ENCODE data around the gene S1PR3. TPM values are rescaled to one million over a fixed set of nuclear protein-coding genes. Genes with fewer than 3 reads are reported as not detected.

The S1PR3 gene
- polyA plus RNA-seq, 4 donors = 0.22 to 6.1 (median 3.3) TPM

DNA sequence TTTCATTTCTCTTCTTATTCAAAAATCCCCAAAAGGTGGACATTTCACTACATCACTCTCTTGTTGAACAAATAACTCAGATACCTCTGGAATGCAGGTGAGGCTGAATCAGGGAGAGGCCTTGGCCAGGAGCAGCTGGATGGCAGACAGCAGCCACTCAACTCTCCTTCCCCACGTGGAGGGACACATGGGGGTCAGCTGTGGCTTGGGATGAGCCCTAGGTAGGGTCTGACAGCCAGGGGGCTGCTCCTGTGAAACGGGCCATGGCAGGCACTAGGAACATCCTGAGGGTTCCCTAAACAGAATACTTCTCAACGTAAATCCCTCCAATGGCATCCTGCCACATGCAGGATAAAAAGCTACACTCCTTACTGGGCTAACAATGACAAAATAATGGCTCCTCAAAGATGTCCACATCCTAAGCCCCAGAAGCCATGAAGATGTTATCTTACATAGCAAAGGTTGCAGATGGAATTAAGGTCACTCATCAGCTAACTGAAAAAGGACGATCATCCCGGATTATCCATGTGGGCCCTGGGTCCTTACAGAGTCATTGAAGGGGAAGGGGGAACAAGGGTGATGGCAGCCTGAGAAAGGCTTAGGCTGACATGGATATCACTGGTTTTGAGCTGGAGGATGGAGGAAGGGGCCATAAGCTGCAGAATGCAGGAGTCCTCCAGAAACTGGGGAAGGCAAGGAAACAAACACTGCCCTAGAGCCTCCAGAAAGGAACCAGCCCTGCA lies 31.4 kb upstream of the S1PR3 start:
- 82 to 88% (median 86%) methylated on average over 5 of the region's 5 CpGs for whole genome bisulfite sequencing, 3 donors
- FAIRE-seq = no peak

DNA sequence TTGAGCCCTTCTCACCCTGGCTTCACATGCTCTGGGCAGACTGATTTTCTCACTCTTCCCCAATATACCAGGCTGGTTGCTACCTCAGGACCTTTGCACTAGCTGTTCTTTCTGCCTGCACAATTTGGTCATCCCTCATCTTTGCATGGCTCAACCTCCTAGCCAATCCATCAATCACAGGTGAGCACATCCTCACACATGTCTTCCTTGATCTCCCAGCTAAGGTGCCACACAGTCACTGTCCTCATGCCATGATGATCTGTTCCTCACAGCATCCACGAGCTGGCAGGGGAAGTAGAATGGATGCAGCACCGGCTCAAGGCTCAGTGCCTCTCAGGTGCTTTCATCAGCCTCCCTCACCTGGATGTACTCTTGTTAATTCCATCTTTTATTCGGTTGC lies 30.6 kb upstream of the S1PR3 start:
- no peak for FAIRE-seq
- WGBS, 3 donors = 66 to 88% (median 74%) methylated on average over 3 of the region's 3 CpGs
- no peak overlapping the region for H3K27ac ChIP-seq (ENCODE audit: low read depth in 1 of 3, low read length in 2 of 3)

More for the DNA sequence above, 31.4 kb upstream of the S1PR3 start:
- H3K4me1 ChIP-seq (ENCODE audit: control insufficient read depth in 3 of 3, insufficient read depth in 2 of 3, low read depth in 1 of 3, low read length in 2 of 3) = no peaks in the 10 kb centered on the region
- H3K36me3 ChIP-seq (ENCODE audit: control insufficient read depth in 3 of 3, insufficient read depth in 2 of 3, low read depth in 1 of 3, low read length in 3 of 3) = no peaks in the 10 kb centered on the region
- no peaks in the 10 kb centered on the region for H3K27me3 ChIP-seq (ENCODE audit: control insufficient read depth in 3 of 3, insufficient read depth in 3 of 3, low read length in 3 of 3)
- H3K27ac ChIP-seq (ENCODE audit: low read depth in 1 of 3, low read length in 2 of 3) = no peak overlapping the region
- H3K4me3 ChIP-seq (ENCODE audit: low read depth in 1 of 3, low read length in 3 of 3) = no peak overlapping the region
- no peaks in the 10 kb centered on the region for H3K9me3 ChIP-seq (ENCODE audit: control insufficient read depth in 2 of 2, insufficient read depth in 1 of 2, low read depth in 1 of 2, low read length in 1 of 2)
- no peak for DNase-seq

DNA sequence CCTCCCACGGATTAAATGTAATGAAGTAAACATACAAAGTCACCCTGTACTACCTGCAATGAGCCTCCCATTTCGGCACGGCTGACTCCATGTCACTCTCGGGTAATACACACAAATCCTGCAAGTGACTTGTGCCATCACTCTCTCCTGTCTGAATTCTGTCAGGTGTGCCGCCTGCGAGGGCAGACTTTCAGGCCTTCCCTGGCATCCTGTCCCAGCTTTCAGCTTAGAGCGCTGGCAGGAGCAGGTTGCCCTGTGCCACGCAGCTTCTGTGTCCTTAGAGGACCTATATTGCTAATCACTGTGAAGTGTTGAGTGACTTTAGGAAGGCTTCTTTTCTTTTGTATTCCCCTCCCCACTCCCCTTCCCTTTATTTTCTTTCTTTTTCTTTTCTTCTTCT lies 25.8 kb upstream of the S1PR3 start:
- WGBS, 3 donors = 87 to 92% (median 92%) methylated on average over 8 of the region's 8 CpGs
- Histone ChIP-seq H3K4me1 (ENCODE audit: control insufficient read depth in 3 of 3, insufficient read depth in 2 of 3, low read depth in 1 of 3, low read length in 2 of 3) (no peaks in the 10 kb centered on the region), H3K36me3 (ENCODE audit: control insufficient read depth in 3 of 3, insufficient read depth in 2 of 3, low read depth in 1 of 3, low read length in 3 of 3) (no peaks in the 10 kb centered on the region), H3K27me3 (ENCODE audit: control insufficient read depth in 3 of 3, insufficient read depth in 3 of 3, low read length in 3 of 3) (no peaks in the 10 kb centered on the region), H3K27ac (ENCODE audit: low read depth in 1 of 3, low read length in 2 of 3) (no peak overlapping the region), H3K9me3 (ENCODE audit: control insufficient read depth in 2 of 2, insufficient read depth in 1 of 2, low read depth in 1 of 2, low read length in 1 of 2) (no peaks in the 10 kb centered on the region), H3K4me3 (ENCODE audit: low read depth in 1 of 3, low read length in 3 of 3) (no peak overlapping the region)
- DNase-seq (no peak), FAIRE-seq (no peak)

More for the DNA sequence above, 30.6 kb upstream of the S1PR3 start:
- Histone ChIP-seq H3K36me3 (ENCODE audit: control insufficient read depth in 3 of 3, insufficient read depth in 2 of 3, low read depth in 1 of 3, low read length in 3 of 3) (no peaks in the 10 kb centered on the region), H3K4me3 (ENCODE audit: low read depth in 1 of 3, low read length in 3 of 3) (no peak overlapping the region), H3K27me3 (ENCODE audit: control insufficient read depth in 3 of 3, insufficient read depth in 3 of 3, low read length in 3 of 3) (no peaks in the 10 kb centered on the region), H3K4me1 (ENCODE audit: control insufficient read depth in 3 of 3, insufficient read depth in 2 of 3, low read depth in 1 of 3, low read length in 2 of 3) (no peaks in the 10 kb centered on the region), H3K9me3 (ENCODE audit: control insufficient read depth in 2 of 2, insufficient read depth in 1 of 2, low read depth in 1 of 2, low read length in 1 of 2) (no peaks in the 10 kb centered on the region)
- no peak for DNase-seq

DNA sequence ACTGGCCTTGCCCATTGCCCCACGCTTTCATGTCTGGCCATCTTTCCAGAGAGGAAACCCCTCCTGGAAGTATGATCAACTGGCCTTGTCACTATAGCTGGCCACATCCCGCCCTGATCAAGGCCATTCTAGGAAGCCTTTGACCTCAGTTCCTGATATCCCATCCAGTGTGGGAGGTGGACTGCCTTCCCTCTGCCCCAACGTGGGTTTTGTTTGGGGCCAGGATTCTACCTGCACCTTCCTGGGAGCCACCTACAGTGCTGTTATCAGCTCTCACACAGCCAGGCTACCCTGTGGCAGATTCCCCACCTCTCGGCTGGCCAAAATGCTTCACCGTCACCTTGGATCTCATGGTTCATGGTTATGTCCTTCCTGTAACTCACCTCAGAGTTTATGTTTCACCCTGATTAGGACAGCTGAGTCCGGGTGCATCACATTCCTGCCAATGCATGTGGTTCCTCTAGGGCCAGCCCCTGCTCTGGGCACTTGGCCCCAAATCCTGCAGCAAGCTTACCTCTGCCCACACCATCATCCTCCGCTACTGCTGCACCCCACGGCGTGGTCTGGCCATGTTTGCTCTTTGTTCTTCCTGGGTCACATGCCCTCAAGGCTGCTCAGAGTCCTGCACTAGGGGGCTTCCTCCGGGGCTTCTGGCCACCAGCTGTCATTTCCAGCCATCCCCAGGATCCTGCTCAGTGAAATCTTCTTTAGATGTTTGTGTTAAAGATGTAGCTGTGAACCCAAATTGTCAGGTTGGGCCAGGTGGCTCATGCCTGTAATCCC lies 24.2 kb upstream of the S1PR3 start:
- WGBS, 3 donors = 75 to 79% (median 78%) methylated on average over 10 of the region's 10 CpGs
- DNase-seq = no peak
- H3K27me3 ChIP-seq (ENCODE audit: control insufficient read depth in 3 of 3, insufficient read depth in 3 of 3, low read length in 3 of 3) = no peaks in the 10 kb centered on the region
- no peak overlapping the region for H3K4me3 ChIP-seq (ENCODE audit: low read depth in 1 of 3, low read length in 3 of 3)
- no peaks in the 10 kb centered on the region for H3K9me3 ChIP-seq (ENCODE audit: control insufficient read depth in 2 of 2, insufficient read depth in 1 of 2, low read depth in 1 of 2, low read length in 1 of 2)
- no peak overlapping the region for H3K27ac ChIP-seq (ENCODE audit: low read depth in 1 of 3, low read length in 2 of 3)
- no peaks in the 10 kb centered on the region for H3K4me1 ChIP-seq (ENCODE audit: control insufficient read depth in 3 of 3, insufficient read depth in 2 of 3, low read depth in 1 of 3, low read length in 2 of 3)
- no peak for FAIRE-seq
- no peaks in the 10 kb centered on the region for H3K36me3 ChIP-seq (ENCODE audit: control insufficient read depth in 3 of 3, insufficient read depth in 2 of 3, low read depth in 1 of 3, low read length in 3 of 3)

DNA sequence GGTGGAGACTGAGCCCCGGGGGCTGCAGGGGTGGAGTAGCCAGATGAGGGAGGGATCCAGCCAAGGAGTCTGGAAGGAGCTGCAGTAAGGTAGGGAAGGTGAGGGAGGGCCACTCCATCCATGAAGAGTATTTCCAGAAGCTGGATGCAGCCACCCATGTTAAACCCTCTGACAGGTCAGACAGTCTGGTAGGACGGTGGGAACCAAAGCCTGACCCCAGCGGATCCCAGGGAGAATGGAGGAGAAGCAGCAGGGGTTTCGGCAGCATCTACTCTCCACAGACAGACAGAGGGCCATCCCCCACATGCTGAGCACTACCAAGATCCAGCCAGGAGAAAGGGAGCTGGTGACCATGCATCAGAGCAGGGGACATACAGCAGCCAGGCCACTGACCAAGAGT lies 22.5 kb upstream of the S1PR3 start:
- H3K27ac ChIP-seq (ENCODE audit: low read depth in 1 of 3, low read length in 2 of 3) = no peak overlapping the region
- H3K4me3 ChIP-seq (ENCODE audit: low read depth in 1 of 3, low read length in 3 of 3) = no peak overlapping the region
- H3K9me3 ChIP-seq (ENCODE audit: control insufficient read depth in 2 of 2, insufficient read depth in 1 of 2, low read depth in 1 of 2, low read length in 1 of 2) = peaks cover 0 to 15% of the 10 kb centered on the region in 2 donors
- no peak for DNase-seq
- no peaks in the 10 kb centered on the region for H3K27me3 ChIP-seq (ENCODE audit: control insufficient read depth in 3 of 3, insufficient read depth in 3 of 3, low read length in 3 of 3)
- WGBS, 3 donors = 88 to 93% (median 90%) methylated on average over 4 of the region's 4 CpGs
- FAIRE-seq = no peak
- no peaks in the 10 kb centered on the region for H3K36me3 ChIP-seq (ENCODE audit: control insufficient read depth in 3 of 3, insufficient read depth in 2 of 3, low read depth in 1 of 3, low read length in 3 of 3)
- no peaks in the 10 kb centered on the region for H3K4me1 ChIP-seq (ENCODE audit: control insufficient read depth in 3 of 3, insufficient read depth in 2 of 3, low read depth in 1 of 3, low read length in 2 of 3)

DNA sequence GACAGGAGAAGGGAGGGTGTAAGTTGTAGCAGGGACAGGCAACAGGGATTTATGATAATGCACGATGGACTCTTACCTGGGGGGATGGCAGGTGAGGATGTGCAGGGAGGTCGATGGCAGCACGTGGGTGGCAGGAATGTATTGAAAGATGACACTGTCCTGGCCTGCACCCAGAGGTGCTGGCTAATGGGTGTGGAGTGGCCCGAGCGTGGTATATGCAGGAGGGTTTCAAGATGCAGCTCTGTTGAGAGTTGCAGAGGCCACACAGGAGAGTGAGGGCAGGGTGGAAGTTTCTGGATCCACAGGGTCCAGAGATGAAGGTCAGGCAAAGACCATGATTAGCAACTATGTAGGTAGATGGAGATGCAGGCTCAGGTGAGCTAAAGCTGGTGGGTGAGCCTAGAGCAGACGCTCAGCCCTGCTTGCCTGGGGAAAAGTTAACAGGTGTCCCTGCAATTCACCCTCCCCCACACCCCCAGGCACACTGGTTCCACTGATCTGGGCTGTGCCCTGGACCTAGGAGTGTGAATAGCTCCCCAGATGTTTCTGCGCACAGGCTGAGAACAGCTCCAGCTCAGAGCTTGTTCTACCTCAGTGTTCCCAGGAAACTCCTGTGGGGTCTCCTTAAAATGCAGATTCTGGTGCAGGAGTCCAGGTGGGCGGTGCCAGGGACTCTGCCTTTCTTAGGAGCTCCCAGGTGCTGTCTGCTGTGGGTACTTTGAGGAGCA lies 21.5 kb upstream of the S1PR3 start:
- no peaks in the 10 kb centered on the region for H3K27me3 ChIP-seq (ENCODE audit: control insufficient read depth in 3 of 3, insufficient read depth in 3 of 3, low read length in 3 of 3)
- H3K4me1 ChIP-seq (ENCODE audit: control insufficient read depth in 3 of 3, insufficient read depth in 2 of 3, low read depth in 1 of 3, low read length in 2 of 3) = no peaks in the 10 kb centered on the region
- FAIRE-seq (no peak), DNase-seq (no peak)
- WGBS, 3 donors = 43 to 67% (median 50%) methylated on average over 8 of the region's 8 CpGs
- no peak overlapping the region for H3K4me3 ChIP-seq (ENCODE audit: low read depth in 1 of 3, low read length in 3 of 3)
- no peak overlapping the region for H3K27ac ChIP-seq (ENCODE audit: low read depth in 1 of 3, low read length in 2 of 3)
- H3K9me3 ChIP-seq (ENCODE audit: control insufficient read depth in 2 of 2, insufficient read depth in 1 of 2, low read depth in 1 of 2, low read length in 1 of 2) = peaks cover 0 to 15% of the 10 kb centered on the region in 2 donors
- H3K36me3 ChIP-seq (ENCODE audit: control insufficient read depth in 3 of 3, insufficient read depth in 2 of 3, low read depth in 1 of 3, low read length in 3 of 3) = no peaks in the 10 kb centered on the region

DNA sequence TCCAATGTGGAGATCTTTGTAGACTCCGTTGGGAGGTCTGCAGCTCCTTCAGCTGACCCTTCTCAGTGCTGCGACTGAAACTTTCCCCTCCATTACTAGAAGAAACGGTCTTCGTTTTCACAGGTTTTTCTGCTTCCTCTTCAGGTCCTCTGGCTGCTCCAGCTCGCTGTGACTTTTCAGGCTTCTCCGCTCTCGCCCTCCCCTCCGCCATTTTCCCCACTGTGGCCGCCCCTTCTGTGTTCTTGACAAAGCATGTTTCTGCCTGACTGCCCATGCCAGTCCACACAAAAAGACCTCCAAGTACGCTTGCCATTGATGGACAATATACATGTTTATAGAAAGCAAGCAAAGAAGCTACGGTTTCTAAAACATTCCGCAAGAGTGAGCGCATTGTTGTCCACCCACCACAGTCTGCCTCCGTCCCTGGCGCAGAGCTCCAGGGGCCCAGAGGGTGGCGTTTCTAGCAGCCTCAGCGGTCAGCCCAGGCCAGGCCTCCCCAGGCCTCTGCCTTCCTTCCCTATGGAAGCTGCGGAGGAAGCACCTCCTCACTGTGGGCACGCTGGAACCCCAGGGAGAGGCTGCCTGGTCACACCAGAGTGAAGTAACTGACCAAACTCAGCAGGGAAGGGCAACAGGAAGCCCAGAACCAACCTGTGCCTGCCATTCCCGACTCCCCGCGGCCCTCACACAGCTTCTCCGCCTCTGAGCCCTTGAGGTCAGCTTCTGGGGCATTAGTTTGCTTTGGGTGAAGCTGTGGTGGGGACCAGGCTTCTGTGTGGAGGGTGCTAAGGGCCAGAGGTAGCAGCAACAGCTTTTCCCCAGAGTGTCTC lies 19.9 kb upstream of the S1PR3 start:
- Histone ChIP-seq H3K27me3 (ENCODE audit: control insufficient read depth in 3 of 3, insufficient read depth in 3 of 3, low read length in 3 of 3) (no peaks in the 10 kb centered on the region), H3K9me3 (ENCODE audit: control insufficient read depth in 2 of 2, insufficient read depth in 1 of 2, low read depth in 1 of 2, low read length in 1 of 2) (peaks cover 0 to 15% of the 10 kb centered on the region in 2 donors), H3K27ac (ENCODE audit: low read depth in 1 of 3, low read length in 2 of 3) (no peak overlapping the region), H3K36me3 (ENCODE audit: control insufficient read depth in 3 of 3, insufficient read depth in 2 of 3, low read depth in 1 of 3, low read length in 3 of 3) (no peaks in the 10 kb centered on the region), H3K4me3 (ENCODE audit: low read depth in 1 of 3, low read length in 3 of 3) (no peak overlapping the region), H3K4me1 (ENCODE audit: control insufficient read depth in 3 of 3, insufficient read depth in 2 of 3, low read depth in 1 of 3, low read length in 2 of 3) (no peaks in the 10 kb centered on the region)
- no peak for DNase-seq
- FAIRE-seq = no peak
- 88 to 93% (median 88%) methylated on average over 23 of the region's 23 CpGs for WGBS, 3 donors

DNA sequence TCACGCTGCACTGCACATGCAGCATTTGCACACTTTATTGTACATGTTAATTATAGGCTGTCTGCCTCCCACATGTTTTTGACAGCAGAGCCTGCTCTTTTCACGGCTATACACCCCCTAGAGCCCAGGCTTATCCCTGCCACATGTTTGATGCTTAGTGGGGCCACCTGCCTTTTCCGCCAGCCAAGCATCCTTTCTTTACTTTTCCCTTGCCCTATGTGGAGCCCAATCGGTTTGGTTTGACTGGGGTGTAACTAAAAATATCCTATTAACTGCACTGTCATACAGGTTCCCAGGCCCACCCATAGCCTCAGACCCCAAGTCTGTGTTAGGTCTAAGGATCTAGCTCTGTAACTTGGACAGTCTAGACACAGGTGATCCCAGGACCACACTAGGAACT lies 18.9 kb upstream of the S1PR3 start:
- peaks cover 0 to 15% of the 10 kb centered on the region in 2 donors for H3K9me3 ChIP-seq (ENCODE audit: control insufficient read depth in 2 of 2, insufficient read depth in 1 of 2, low read depth in 1 of 2, low read length in 1 of 2)
- H3K4me3 ChIP-seq (ENCODE audit: low read depth in 1 of 3, low read length in 3 of 3) = no peak overlapping the region
- no peaks in the 10 kb centered on the region for H3K36me3 ChIP-seq (ENCODE audit: control insufficient read depth in 3 of 3, insufficient read depth in 2 of 3, low read depth in 1 of 3, low read length in 3 of 3)
- H3K27ac ChIP-seq (ENCODE audit: low read depth in 1 of 3, low read length in 2 of 3) = no peak overlapping the region
- H3K4me1 ChIP-seq (ENCODE audit: control insufficient read depth in 3 of 3, insufficient read depth in 2 of 3, low read depth in 1 of 3, low read length in 2 of 3) = no peaks in the 10 kb centered on the region
- 89 to 90% (median 90%) methylated on average over 4 of the region's 4 CpGs for WGBS, 3 donors
- FAIRE-seq (no peak), DNase-seq (no peak)
- H3K27me3 ChIP-seq (ENCODE audit: control insufficient read depth in 3 of 3, insufficient read depth in 3 of 3, low read length in 3 of 3) = no peaks in the 10 kb centered on the region

Measured in small intestine (tissue), 7 donors.